ENCODE measurements around the gene ISG15.

GRCh38 chr1:983798-984475 is 29.4 kb upstream of the ISG15 start:
- no peak for TF ChIP-seq EP300 (IDR thresholded peaks at IDR 0.05; ENCODE audit: borderline replicate concordance)
- TF ChIP-seq NFIC (IDR thresholded peaks at IDR 0.05): no peak
- TF ChIP-seq TAF1 (IDR thresholded peaks at IDR 0.05; ENCODE audit: low read depth): no peak
- no peak for TF ChIP-seq YY1 (IDR thresholded peaks at IDR 0.05; ENCODE audit: low read depth)
- no peak for TF ChIP-seq CEBPB (IDR thresholded peaks at IDR 0.05)

All from Ishikawa (cell line).